Measurements from ENCODE around the gene UBR4. TPM values are rescaled to one million over a fixed set of nuclear protein-coding genes. Genes with fewer than 3 reads are reported as not detected.

The UBR4 gene
- polyA plus RNA-seq, 3 donors = 44.3 to 93.8 (median 49.4) TPM

DNA sequence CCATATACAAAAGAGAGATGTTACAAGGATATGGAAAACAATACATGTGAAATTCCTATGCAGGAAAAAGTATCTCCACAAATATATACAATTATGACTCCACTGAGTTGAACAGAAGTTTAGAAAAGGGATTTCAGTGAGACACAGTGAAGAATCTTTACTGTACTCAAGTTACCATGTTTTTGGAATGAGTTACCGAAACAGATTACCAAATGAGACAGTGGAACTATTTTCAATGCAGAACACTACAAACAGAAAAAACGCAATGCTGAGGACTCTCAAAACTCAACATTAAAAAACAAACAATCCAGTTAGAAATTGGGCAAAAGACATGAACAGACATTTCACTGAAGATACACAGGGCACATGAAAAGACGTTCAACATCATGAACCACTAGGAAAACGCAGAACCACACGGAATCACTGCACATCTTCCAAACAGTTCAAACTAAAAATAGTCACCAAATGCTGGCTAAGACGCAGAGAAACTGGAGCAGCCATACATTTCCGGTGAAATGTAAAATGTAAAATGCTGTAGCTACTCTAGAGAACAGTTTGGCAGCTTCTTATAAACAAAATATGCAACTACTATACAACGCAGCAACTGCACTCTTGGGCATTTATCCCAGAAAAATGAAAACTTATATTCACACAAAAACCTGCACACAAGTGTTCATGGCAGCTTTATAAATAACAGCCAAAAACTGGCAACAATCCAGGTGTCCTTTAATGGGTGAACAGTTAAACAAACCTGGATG lies 118.7 kb downstream of the UBR4 start:
- Mint-ChIP-seq H3K9me3 (no peaks in the 10 kb centered on the region), H3K27ac (peak overlapping the region in 1 of 7 donors; percentile 75), H3K27me3 (ENCODE audit: low read depth in 3 of 3) (no peaks in the 10 kb centered on the region), H3K4me1 (no peaks in the 10 kb centered on the region), H3K4me3 (no peak overlapping the region), H3K36me3 (peaks cover 97 to 98% of the 10 kb centered on the region in 2 donors)
- Histone ChIP-seq H2AFZ (ENCODE audit: insufficient read depth, low read depth, low read length, poor library complexity, severe bottlenecking) (no peak overlapping the region), H4K20me1 (ENCODE audit: insufficient read depth, low read length) (no peaks in the 10 kb centered on the region), H3K9me3 (replicated peaks in 1 of 2; ENCODE audit: control insufficient read depth in 1 of 2, insufficient read depth in 1 of 2, low read length in 2 of 2) (no peaks in the 10 kb centered on the region), H3K36me3 (replicated peaks in 1 of 2; ENCODE audit: control insufficient read depth in 1 of 2, insufficient read depth in 2 of 2, low read length in 2 of 2) (peaks cover 99 to 100% of the 10 kb centered on the region in 2 donors), H3K79me2 (ENCODE audit: insufficient read depth, low read length) (no peaks in the 10 kb centered on the region), H3K4me1 (ENCODE audit: control insufficient read depth in 1 of 2, insufficient read depth in 2 of 2, low read length in 2 of 2) (no peaks in the 10 kb centered on the region), H3K9ac (ENCODE audit: insufficient read depth, low read length, poor library complexity, severe bottlenecking) (no peak overlapping the region), H3K4me3 (replicated peaks in 1 of 3; ENCODE audit: low read depth in 2 of 3, low read length in 3 of 3) (no peak overlapping the region), H3K27ac (ENCODE audit: low read depth in 1 of 2, low read length in 2 of 2) (no peak overlapping the region), H3K4me2 (replicated peaks; ENCODE audit: extremely low read depth, low read length, poor library complexity, severe bottlenecking) (no peak overlapping the region), H3K27me3 (ENCODE audit: control insufficient read depth in 2 of 2, insufficient read depth in 2 of 2, low read length in 2 of 2) (no peaks in the 10 kb centered on the region)
- TF ChIP-seq, protein P1, sequence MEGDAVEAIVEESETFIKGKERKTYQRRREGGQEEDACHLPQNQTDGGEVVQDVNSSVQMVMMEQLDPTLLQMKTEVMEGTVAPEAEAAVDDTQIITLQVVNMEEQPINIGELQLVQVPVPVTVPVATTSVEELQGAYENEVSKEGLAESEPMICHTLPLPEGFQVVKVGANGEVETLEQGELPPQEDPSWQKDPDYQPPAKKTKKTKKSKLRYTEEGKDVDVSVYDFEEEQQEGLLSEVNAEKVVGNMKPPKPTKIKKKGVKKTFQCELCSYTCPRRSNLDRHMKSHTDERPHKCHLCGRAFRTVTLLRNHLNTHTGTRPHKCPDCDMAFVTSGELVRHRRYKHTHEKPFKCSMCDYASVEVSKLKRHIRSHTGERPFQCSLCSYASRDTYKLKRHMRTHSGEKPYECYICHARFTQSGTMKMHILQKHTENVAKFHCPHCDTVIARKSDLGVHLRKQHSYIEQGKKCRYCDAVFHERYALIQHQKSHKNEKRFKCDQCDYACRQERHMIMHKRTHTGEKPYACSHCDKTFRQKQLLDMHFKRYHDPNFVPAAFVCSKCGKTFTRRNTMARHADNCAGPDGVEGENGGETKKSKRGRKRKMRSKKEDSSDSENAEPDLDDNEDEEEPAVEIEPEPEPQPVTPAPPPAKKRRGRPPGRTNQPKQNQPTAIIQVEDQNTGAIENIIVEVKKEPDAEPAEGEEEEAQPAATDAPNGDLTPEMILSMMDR (IDR thresholded peaks at IDR 0.05) = no peak
- no peak for DNase-seq
- 94% methylated on average over 2 of the region's 8 CpGs for WGBS (ENCODE audit: insufficient coverage)
- intact Hi-C loops (cut with micrococcal nuclease) = no loop called here

DNA sequence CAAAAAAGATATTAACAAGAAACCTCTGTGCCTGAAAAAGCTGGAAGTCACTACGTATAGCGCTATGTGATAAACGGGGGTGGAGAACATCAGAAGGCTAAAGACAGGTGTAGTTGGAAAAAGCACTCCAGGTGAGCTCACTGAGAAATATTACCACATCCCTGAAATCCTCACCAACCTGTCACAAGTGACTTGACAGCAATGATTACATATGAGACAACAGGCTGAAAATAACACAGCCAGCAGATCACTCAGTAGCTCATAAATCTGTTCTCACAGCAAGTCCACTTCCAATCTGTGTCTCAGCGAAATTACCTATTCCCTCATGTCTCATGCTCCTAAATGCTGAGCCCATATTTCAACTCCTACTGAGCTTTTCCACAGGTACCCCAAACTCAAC lies 120.5 kb downstream of the UBR4 start:
- no peaks in the 10 kb centered on the region for H3K79me2 ChIP-seq (ENCODE audit: insufficient read depth, low read length)
- Mint-ChIP-seq H3K9me3 (no peaks in the 10 kb centered on the region), H3K36me3 (peaks cover 96 to 97% of the 10 kb centered on the region in 2 donors), H3K4me3 (no peak overlapping the region), H3K27me3 (ENCODE audit: low read depth in 3 of 3) (peaks cover 0 to 5% (median 0%) of the 10 kb centered on the region in 3 donors), H3K4me1 (no peaks in the 10 kb centered on the region), H3K27ac (no peak overlapping the region)
- H2AFZ ChIP-seq (ENCODE audit: insufficient read depth, low read depth, low read length, poor library complexity, severe bottlenecking) = no peak overlapping the region
- WGBS (ENCODE audit: insufficient coverage) = 100% methylated on average over 1 of the region's 4 CpGs
- H3K4me2 ChIP-seq (replicated peaks; ENCODE audit: extremely low read depth, low read length, poor library complexity, severe bottlenecking) = no peak overlapping the region
- no peaks in the 10 kb centered on the region for H3K9me3 ChIP-seq (replicated peaks in 1 of 2; ENCODE audit: control insufficient read depth in 1 of 2, insufficient read depth in 1 of 2, low read length in 2 of 2)
- no peaks in the 10 kb centered on the region for H3K27me3 ChIP-seq (ENCODE audit: control insufficient read depth in 2 of 2, insufficient read depth in 2 of 2, low read length in 2 of 2)
- TF ChIP-seq, protein P1 (IDR thresholded peaks at IDR 0.05) = no peak
- peaks cover 97 to 99% of the 10 kb centered on the region in 2 donors for H3K36me3 ChIP-seq (replicated peaks in 1 of 2; ENCODE audit: control insufficient read depth in 1 of 2, insufficient read depth in 2 of 2, low read length in 2 of 2)
- H3K4me3 ChIP-seq (replicated peaks in 1 of 3; ENCODE audit: low read depth in 2 of 3, low read length in 3 of 3) = no peak overlapping the region
- H3K9ac ChIP-seq (ENCODE audit: insufficient read depth, low read length, poor library complexity, severe bottlenecking) = no peak overlapping the region
- no peaks in the 10 kb centered on the region for H3K4me1 ChIP-seq (ENCODE audit: control insufficient read depth in 1 of 2, insufficient read depth in 2 of 2, low read length in 2 of 2)
- intact Hi-C loops (cut with micrococcal nuclease) = no loop called here
- no peak for DNase-seq
- H3K27ac ChIP-seq (ENCODE audit: low read depth in 1 of 2, low read length in 2 of 2) = no peak overlapping the region
- no peaks in the 10 kb centered on the region for H4K20me1 ChIP-seq (ENCODE audit: insufficient read depth, low read length)

Measured in CD14-positive monocyte (primary cell).